Mucosa of stomach (tissue), 1 donor: Measurements from ENCODE around the gene PLCB3.

ENCODE experiments used
- H3K27me3 ChIP-seq: one replicate; pipeline ENCODE4 v1.7.0; 2013; ENCODE audit warnings: mild to moderate bottlenecking, low read length; ENCODE audit not compliant: control insufficient read depth, insufficient read depth
- H3K36me3 ChIP-seq: one replicate; pipeline ENCODE4 v1.7.0; 2013; ENCODE audit warnings: low read length; ENCODE audit not compliant: control insufficient read depth, insufficient read depth
- H3K4me1 ChIP-seq: one replicate; pipeline ENCODE4 v1.7.0; 2013; ENCODE audit warnings: mild to moderate bottlenecking, low read length; ENCODE audit not compliant: control insufficient read depth, insufficient read depth
- H3K4me3 ChIP-seq: one replicate; pipeline ENCODE4 v1.7.0; 2013; ENCODE audit warnings: low read length
- H3K9ac ChIP-seq: one replicate; pipeline ENCODE4 v1.7.0; 2013; ENCODE audit warnings: mild to moderate bottlenecking, low read length, moderate library complexity
- H3K9me3 ChIP-seq: one replicate; pipeline ENCODE4 v1.7.0; 2013; ENCODE audit warnings: mild to moderate bottlenecking, low read length, moderate library complexity; ENCODE audit not compliant: control insufficient read depth
- donor health status: Pancreatic carcinoma.

PLCB3 gene

DNA sequence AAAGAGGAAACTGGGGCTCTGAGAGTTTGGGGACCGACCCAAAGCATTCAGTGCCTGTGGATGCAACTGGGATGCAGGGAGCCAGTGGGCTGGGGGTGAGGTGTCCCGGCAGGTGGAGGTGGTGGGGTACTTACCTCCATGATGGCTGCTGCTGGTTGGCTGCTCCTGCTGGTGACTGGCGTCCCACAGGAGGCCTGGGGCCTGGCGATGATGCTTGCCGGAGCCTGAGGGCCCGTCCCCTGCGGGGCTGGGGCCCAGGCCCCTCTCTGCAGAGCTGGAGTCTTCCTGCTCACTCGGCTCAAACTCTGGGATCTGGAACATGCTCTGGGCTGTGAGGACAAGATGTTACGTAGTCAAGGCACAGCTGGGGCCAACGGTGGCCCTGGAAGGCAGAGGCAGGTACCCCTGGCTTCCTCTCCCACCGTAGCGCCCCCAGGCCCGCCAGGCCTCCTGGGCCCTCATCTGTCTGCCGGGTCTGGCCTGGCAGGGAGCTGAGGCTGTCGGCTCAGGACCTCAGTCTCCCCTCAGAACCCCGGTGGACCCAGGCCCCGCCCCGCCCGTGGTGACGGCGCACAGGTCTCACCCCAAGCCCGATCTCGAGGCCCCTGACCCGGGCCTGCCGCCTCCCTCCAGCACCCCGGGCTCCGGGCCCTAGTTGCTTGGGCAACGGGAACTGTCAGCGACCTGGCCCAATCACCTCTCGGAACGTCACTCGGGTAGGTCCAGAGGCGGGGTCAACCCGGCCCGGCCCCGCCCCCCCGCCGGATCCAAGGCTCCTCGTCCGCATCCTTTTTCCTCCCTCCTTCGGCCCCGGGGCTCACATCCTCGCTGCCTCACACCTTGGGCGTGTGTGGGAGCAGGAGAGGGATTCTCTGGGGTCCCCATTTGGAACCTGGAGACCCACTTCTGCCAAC is 33.0 kb downstream of the PLCB3 start, which contains the start of gene BAD:
Gene BAD, minus strand, starts transcription at position 618 of the 914 bp plus-strand sequence. Its CDS starts 297 bp downstream, at position 321.
- Histone ChIP-seq H3K4me3 (peak within 1 kb of the TSS; percentile 82), H3K36me3 (no peaks in the 10 kb centered on the region), H3K4me1 (peaks cover 31% of the 10 kb centered on the region), H3K9ac (peak within 1 kb of the TSS; percentile 95), H3K9me3 (no peaks in the 10 kb centered on the region), H3K27me3 (no peaks in the 10 kb centered on the region)

DNA sequence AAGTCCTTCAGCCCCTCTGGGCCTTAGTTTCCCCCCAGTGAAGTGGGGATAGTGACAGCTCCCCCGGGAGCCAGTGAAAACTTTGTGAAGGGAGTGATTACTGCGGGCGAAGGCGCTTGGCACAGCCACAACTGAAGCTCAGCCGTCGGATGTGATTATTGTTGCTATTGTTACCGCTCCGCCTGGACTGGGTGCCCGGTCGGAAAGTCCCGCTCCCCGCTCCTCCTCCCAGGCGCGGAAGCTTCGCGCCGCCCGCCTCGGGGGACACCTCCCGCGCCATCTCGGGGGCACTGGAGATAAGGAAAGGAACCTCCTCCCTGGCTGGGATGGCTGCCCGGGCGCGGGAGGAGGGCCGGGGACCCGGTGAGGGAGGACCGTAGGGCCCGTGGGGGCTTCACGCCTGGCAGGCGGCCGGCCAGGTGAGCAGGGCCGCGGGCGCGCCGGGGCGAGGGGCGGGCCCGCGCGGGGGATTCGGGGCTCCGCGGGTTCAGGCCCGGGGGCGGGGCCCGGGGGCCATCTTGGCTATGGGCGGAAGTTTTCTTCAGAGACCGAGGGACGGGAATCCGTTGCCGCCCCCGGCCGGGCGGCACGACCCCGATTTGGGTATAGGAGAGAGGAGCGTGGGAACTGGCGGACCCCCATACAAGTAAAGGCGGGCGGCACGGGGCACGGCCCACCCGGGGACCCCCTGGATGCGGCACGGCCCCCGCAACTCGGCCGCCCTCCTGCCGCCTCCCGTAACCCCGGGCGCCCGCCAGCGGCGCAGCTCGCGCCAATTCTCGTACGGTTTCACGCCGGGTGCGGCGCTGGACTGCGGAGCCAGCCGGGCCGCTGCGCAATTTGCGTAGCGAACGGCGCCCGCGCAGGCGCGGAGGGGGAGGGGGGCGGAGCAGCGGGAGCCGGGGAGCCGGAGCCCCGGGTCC is 33.9 kb downstream of the PLCB3 start, which contains the start of gene GPR137:
Gene GPR137, plus strand, starts transcription at position 887 of the 923 bp plus-strand sequence. CDS start 677 bp downstream, outside the sequence.
- Histone ChIP-seq H3K27me3 (peaks cover 3% of the 10 kb centered on the region), H3K36me3 (no peaks in the 10 kb centered on the region), H3K9me3 (no peaks in the 10 kb centered on the region), H3K4me3 (peak within 1 kb of the TSS; percentile 80), H3K9ac (peak within 1 kb of the TSS; percentile 95), H3K4me1 (peaks cover 31% of the 10 kb centered on the region)

DNA sequence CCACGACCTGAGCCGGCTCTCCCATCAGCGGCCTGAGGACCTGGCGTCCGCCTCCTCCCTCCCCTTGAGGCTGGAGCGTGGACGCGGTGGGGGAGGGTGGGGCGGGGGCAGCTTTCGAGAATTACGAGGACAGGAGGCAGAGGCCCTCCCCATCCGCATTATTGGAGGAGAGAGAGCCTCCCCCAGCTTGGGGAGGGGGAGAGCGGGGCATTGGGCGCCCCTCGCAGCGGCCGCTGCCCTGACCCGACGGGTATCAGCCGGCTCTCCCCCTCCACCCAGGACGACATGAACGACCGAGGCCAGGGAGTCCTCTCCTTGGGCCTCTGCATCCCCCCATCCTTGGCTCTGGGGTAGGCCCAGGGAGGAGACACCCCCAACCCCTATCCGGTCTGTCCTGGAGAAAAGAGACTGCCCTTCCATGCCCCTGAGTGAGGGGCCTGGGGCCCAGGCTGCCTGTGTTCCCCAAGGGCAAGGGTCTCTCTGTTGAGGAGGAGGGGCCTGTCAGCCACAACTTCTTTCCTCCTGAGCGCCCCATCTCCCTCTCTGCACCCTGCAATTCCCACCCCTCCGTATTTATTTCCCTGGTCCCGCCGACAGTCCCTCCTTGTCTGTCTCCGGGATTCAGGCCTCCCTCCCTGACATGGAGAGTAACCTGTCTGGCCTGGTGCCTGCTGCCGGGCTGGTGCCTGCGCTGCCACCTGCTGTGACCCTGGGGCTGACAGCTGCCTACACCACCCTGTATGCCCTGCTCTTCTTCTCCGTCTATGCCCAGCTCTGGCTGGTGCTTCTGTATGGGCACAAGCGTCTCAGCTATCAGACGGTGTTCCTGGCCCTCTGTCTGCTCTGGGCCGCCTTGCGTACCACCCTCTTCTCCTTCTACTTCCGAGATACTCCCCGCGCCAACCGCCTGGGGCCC is 34.8 kb downstream of the PLCB3 start:
- Histone ChIP-seq H3K36me3 (no peaks in the 10 kb centered on the region), H3K4me1 (peaks cover 34% of the 10 kb centered on the region), H3K9ac (peak overlapping the region; percentile 95), H3K9me3 (no peaks in the 10 kb centered on the region), H3K27me3 (peaks cover 12% of the 10 kb centered on the region), H3K4me3 (peak overlapping the region; percentile 50)

DNA sequence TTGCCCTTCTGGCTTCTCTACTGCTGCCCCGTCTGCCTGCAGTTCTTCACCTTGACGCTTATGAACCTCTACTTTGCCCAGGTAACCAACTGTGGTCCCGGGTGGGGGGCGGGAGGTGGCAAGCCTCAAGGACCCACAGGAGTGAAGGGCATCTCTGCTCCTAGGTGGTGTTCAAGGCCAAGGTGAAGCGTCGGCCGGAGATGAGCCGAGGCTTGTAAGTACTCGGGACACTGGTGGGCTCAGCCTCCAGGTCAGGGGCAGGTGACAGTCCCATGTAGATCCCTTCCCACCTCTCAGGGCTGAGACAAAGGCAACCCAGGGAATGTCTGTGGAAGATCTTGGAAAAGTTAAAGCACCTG is 35.5 kb downstream of the PLCB3 start:
- Histone ChIP-seq H3K36me3 (no peaks in the 10 kb centered on the region), H3K9ac (peak overlapping the region; percentile 95), H3K4me1 (peaks cover 37% of the 10 kb centered on the region), H3K27me3 (peaks cover 19% of the 10 kb centered on the region), H3K4me3 (no peak overlapping the region), H3K9me3 (no peaks in the 10 kb centered on the region)

DNA sequence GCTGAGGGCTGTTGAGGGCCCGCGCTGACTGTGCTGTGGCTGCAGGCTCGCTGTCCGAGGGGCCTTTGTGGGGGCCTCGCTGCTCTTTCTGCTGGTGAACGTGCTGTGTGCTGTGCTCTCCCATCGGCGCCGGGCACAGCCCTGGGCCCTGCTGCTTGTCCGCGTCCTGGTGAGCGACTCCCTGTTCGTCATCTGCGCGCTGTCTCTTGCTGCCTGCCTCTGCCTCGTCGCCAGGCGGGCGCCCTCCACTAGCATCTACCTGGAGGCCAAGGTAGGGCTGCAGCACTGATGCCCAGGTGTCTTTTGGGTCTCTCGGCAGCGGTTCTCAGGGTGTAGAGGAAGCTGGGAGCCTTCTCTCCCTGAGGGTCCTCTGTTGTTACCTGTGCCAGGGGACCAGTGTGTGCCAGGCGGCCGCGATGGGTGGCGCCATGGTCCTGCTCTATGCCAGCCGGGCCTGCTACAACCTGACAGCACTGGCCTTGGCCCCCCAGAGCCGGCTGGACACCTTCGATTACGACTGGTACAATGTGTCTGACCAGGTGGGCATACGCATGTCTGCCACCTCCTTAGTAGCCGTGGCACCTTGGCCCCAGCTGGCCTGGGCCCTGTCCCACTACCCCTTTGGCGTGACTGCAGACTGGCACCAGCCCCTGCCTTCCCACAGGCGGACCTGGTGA is 36.5 kb downstream of the PLCB3 start:
- Histone ChIP-seq H3K9me3 (no peaks in the 10 kb centered on the region), H3K4me3 (no peak overlapping the region), H3K9ac (no peak overlapping the region), H3K27me3 (peaks cover 29% of the 10 kb centered on the region), H3K4me1 (peaks cover 40% of the 10 kb centered on the region), H3K36me3 (no peaks in the 10 kb centered on the region)

DNA sequence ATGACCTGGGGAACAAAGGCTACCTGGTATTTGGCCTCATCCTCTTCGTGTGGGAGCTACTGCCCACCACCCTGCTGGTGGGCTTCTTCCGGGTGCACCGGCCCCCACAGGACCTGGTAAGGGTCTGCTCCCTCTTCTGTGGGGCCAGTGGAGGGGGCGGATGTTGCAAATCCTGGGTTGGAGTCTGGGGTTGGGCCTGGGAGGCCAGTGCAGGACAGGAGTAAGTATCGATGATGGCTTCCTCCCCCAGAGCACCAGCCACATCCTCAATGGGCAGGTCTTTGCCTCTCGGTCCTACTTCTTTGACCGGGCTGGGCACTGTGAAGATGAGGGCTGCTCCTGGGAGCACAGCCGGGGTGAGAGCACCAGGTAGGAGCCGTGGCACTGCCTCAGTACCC is 37.0 kb downstream of the PLCB3 start:
- H3K9ac ChIP-seq = no peak overlapping the region
- no peak overlapping the region for H3K4me3 ChIP-seq
- H3K27me3 ChIP-seq = peaks cover 34% of the 10 kb centered on the region
- H3K4me1 ChIP-seq = peaks cover 34% of the 10 kb centered on the region
- H3K36me3 ChIP-seq = no peaks in the 10 kb centered on the region
- H3K9me3 ChIP-seq = no peaks in the 10 kb centered on the region

DNA sequence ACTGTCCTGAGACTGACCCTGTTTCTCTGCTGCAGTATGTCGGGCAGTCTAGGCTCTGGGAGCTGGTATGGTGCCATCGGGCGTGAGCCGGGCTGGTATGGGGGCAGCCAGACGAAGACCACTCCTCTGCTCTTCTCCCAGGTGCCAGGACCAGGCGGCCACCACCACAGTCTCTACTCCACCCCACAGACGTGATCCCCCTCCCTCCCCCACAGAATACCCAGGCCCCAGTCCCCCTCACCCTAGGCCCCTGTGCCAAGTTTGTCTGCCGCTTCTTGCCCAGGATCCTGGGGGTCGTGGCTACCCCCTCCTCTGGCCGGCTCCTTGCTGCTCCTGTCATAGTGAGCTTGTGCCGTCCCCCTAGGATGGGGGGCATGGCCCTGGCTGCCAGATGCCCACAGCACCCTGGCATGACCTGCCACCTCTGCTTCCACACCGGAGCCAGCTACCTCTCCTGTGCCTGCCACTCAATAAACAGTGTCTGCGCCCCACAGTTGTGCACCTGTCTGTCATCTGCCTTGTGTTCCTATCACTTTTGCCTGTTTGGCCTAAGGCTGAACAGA is 37.8 kb downstream of the PLCB3 start:
- Histone ChIP-seq H3K9ac (no peak overlapping the region), H3K27me3 (peaks cover 41% of the 10 kb centered on the region), H3K9me3 (no peaks in the 10 kb centered on the region), H3K4me1 (peaks cover 27% of the 10 kb centered on the region), H3K4me3 (no peak overlapping the region), H3K36me3 (no peaks in the 10 kb centered on the region)

DNA sequence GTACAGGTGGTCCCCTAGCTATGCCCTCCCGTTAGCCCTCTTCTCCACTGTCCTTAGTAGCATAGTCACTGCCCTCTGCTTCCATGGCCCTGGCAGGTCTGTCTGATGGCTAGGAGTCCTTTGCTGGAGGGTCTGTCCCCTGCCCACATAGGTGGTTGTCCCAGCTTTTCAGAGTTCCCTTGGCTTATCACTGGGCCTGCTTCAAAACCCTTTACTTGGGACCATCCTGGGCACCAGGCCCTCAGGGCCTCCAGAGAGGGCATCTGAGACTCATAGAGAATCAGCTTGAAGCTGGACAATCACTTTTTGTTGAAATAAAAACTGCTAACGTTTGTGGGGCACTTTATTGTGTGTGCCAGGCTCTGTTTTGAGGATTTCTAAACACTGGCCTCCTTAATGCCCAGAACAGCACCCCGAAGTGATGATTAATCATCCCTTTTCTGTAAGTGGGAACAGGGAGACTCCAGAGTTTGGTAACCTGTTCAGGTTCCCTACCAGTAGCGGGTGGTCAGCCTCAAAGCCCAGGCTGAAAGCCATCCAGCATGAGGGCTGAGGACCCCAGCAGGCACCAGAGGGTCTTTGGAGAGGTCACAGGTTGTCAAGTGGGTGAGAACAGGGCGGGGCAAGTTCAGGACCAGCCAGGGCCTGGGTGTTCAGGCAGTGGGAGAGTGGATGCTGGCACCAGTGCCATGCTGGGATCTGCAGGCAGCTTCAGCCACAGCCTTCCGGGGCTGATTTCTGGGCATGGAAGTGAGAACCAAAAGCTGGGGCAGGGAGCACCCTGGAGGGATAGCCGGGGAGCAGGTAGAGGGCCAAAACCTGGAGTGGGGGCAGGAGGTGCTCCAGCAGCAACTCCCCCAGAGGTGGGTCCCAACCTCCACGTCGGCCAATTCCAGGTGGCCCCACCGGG is 39.3 kb downstream of the PLCB3 start:
- Histone ChIP-seq H3K4me3 (no peak overlapping the region), H3K27me3 (peaks cover 50% of the 10 kb centered on the region), H3K9ac (no peak overlapping the region), H3K4me1 (peaks cover 24% of the 10 kb centered on the region), H3K36me3 (no peaks in the 10 kb centered on the region), H3K9me3 (no peaks in the 10 kb centered on the region)

DNA sequence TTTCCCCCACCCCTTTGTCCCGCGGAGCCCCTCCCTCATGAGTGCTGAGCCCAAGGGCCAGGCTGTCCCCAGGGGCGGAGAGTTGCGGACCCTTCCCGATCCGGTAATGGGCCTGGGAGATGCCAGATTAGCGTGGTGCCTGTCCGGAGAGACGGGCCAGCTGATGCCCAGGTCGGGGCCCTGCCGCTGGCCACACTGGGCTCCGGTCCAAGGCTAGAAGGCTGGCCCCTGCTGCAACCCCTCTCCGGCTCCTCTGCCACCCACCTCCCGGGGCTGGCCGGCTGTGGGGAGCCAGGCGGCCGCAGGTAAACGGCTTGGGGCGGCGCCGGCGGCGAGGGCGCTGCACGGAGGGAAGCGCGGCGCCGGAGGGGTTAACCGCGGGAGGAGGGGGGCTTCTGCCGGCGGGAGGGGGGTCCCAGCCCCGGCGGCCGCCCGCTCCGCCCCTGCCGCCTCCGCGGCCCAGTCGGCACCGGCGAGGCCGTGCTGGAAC is 40.0 kb downstream of the PLCB3 start, which contains the start of gene KCNK4:
Gene KCNK4, plus strand, starts transcription at position 41 of the 490 bp plus-strand sequence. CDS start 1,717 bp downstream, outside the sequence.
- Histone ChIP-seq H3K9ac (peak within 1 kb of the TSS; percentile 15), H3K9me3 (no peaks in the 10 kb centered on the region), H3K4me1 (peaks cover 20% of the 10 kb centered on the region), H3K27me3 (peaks cover 57% of the 10 kb centered on the region), H3K4me3 (no peak within 1 kb of the TSS), H3K36me3 (no peaks in the 10 kb centered on the region)
